ENCODE results near the gene ABR. TPM values are rescaled to one million over a fixed set of nuclear protein-coding genes. Genes with fewer than 3 reads are reported as not detected.

The ABR gene
- total and polyA plus RNA-seq, 4 donors: 2.7 to 12.9 (median 6.8) TPM

GRCh38 chr17:968812-969730 lies 210.7 kb downstream of the ABR start:
- H3K4me3 ChIP-seq (ENCODE audit: low read depth in 1 of 3, low read length in 3 of 3): no peak overlapping the region
- WGBS: 86% methylated on average over 24 of the region's 24 CpGs
- no peaks in the 10 kb centered on the region for H3K36me3 ChIP-seq (ENCODE audit: control insufficient read depth in 4 of 4, insufficient read depth in 3 of 4, low read depth in 1 of 4, low read length in 3 of 4)
- no peak overlapping the region for H3K27ac ChIP-seq (ENCODE audit: low read depth in 1 of 2, low read length in 2 of 2)
- no peak overlapping the region for H3K9ac ChIP-seq (ENCODE audit: low read depth in 1 of 2, low read length in 2 of 2)
- no peak for DNase-seq (ENCODE audit: low spot score)
- H3K9me3 ChIP-seq (ENCODE audit: control insufficient read depth in 4 of 4, low read length in 3 of 4): no peaks in the 10 kb centered on the region
- no peaks in the 10 kb centered on the region for H3K27me3 ChIP-seq (ENCODE audit: control insufficient read depth in 4 of 4, insufficient read depth in 4 of 4, low read length in 3 of 4)
- TF ChIP-seq YY1 (IDR thresholded peaks at IDR 0.05) (no peak), CTCF (IDR thresholded peaks at IDR 0.05; ENCODE audit: low read depth, low read length, missing input control) (no peak), JUND (IDR thresholded peaks at IDR 0.05) (no peak), HNF4A (conservative IDR thresholded peaks at IDR 0.05) (no peak), EGR1 (IDR thresholded peaks at IDR 0.05; ENCODE audit: low read depth in 2 of 2) (no peak), HNF4G (IDR thresholded peaks at IDR 0.05) (no peak), FOXA1 (IDR thresholded peaks at IDR 0.05) (no peak), RAD21 (IDR thresholded peaks at IDR 0.05) (no peak), RXRA (IDR thresholded peaks at IDR 0.05) (no peak), MAX (IDR thresholded peaks at IDR 0.05) (no peak), ZBTB33 (IDR thresholded peaks at IDR 0.05) (no peak), REST (IDR thresholded peaks at IDR 0.05) (no peak), ATF3 (IDR thresholded peaks at IDR 0.05) (no peak), FOXA2 (IDR thresholded peaks at IDR 0.05) (no peak), TAF1 (conservative IDR thresholded peaks at IDR 0.05) (no peak), NR2F2 (IDR thresholded peaks at IDR 0.05) (no peak), GABPA (IDR thresholded peaks at IDR 0.05 in 1 of 2, conservative IDR thresholded peaks at IDR 0.05 in 1 of 2) (no peak)
- no peaks in the 10 kb centered on the region for H3K4me1 ChIP-seq (ENCODE audit: control insufficient read depth in 4 of 4, insufficient read depth in 4 of 4, low read length in 3 of 4)

Data from liver (tissue), 9 donors.